Nephron (organoid): ENCODE data around the gene VTI1A.

Experiments used
- H3K27ac Mint-ChIP-seq, 3 experiments: 2 replicates each; pipeline ENCODE4 v1.8.0; 2020; ENCODE audit warnings: mixed read lengths in 3 of 3, mild to moderate bottlenecking in 2 of 3, moderate library complexity in 1 of 3
- H3K27me3 Mint-ChIP-seq: 2 replicates; pipeline ENCODE4 v1.8.0; 2021; ENCODE audit warnings: low read depth, mild to moderate bottlenecking, moderate library complexity, mixed read lengths
- H3K36me3 Mint-ChIP-seq: 2 replicates; pipeline ENCODE4 v1.8.0; 2020; ENCODE audit warnings: low read depth, mixed read lengths
- H3K4me1 Mint-ChIP-seq: 2 replicates; pipeline ENCODE4 v1.8.0; 2020; ENCODE audit warnings: mixed read lengths
- H3K4me3 Mint-ChIP-seq, 3 experiments: 2 replicates each; pipeline ENCODE4 v1.8.0; 2020; ENCODE audit warnings: mild to moderate bottlenecking in 3 of 3, mixed read lengths in 3 of 3, moderate library complexity in 2 of 3
- H3K9me3 Mint-ChIP-seq: 2 replicates; pipeline ENCODE4 v1.8.0; 2020; ENCODE audit warnings: mixed read lengths
- CTCF ChIP-seq, 3 experiments: fragments of 200-600 bp; sonication (generic); IDR thresholded peaks; one replicate each; pipeline ENCODE4 v1.5.0; 2021; ENCODE audit warnings: antibody characterized with exemption in 3 of 3; ENCODE audit not compliant: unreplicated experiment in 3 of 3

Gene VTI1A

GRCh38 chr10:112603062-112603461 is 156.0 kb downstream of the VTI1A start:
- peaks cover 3% of the 10 kb centered on the region for H3K9me3 Mint-ChIP-seq
- H3K27me3 Mint-ChIP-seq = no peaks in the 10 kb centered on the region
- no peak overlapping the region for H3K27ac Mint-ChIP-seq
- peaks cover 4% of the 10 kb centered on the region for H3K36me3 Mint-ChIP-seq
- H3K4me1 Mint-ChIP-seq = no peaks in the 10 kb centered on the region
- TF ChIP-seq CTCF (IDR thresholded peaks at IDR 0.05; ENCODE audit: unreplicated experiment in 3 of 3) = no peak
- no peak overlapping the region for H3K4me3 Mint-ChIP-seq

- H3K4me3 Mint-ChIP-seq = no peak overlapping the region
- TF ChIP-seq CTCF (IDR thresholded peaks at IDR 0.05; ENCODE audit: unreplicated experiment in 3 of 3) = no peak
- no peaks in the 10 kb centered on the region for H3K27me3 Mint-ChIP-seq
- no peaks in the 10 kb centered on the region for H3K9me3 Mint-ChIP-seq
- no peak overlapping the region for H3K27ac Mint-ChIP-seq
- no peaks in the 10 kb centered on the region for H3K36me3 Mint-ChIP-seq
- no peaks in the 10 kb centered on the region for H3K4me1 Mint-ChIP-seq
Measured at GRCh38 chr10:112605063-112605462, 158.0 kb downstream of the VTI1A start.

GRCh38 chr10:112607506-112607905 is 160.5 kb downstream of the VTI1A start:
- TF ChIP-seq CTCF (IDR thresholded peaks at IDR 0.05; ENCODE audit: unreplicated experiment in 3 of 3) = no peak
- Mint-ChIP-seq H3K27ac (no peak overlapping the region), H3K4me3 (no peak overlapping the region), H3K27me3 (no peaks in the 10 kb centered on the region), H3K4me1 (no peaks in the 10 kb centered on the region), H3K9me3 (no peaks in the 10 kb centered on the region), H3K36me3 (peaks cover 4% of the 10 kb centered on the region)

GRCh38 chr10:112613620-112614019 is 166.6 kb downstream of the VTI1A start:
- H3K27ac Mint-ChIP-seq = no peak overlapping the region
- no peaks in the 10 kb centered on the region for H3K27me3 Mint-ChIP-seq

GRCh38 chr10:112614072-112614471 is 167.1 kb downstream of the VTI1A start:
- no peaks in the 10 kb centered on the region for H3K27me3 Mint-ChIP-seq
- peaks cover 20% of the 10 kb centered on the region for H3K36me3 Mint-ChIP-seq
- H3K4me3 Mint-ChIP-seq = no peak overlapping the region
- H3K4me1 Mint-ChIP-seq = no peaks in the 10 kb centered on the region
- no peak overlapping the region for H3K27ac Mint-ChIP-seq
- TF ChIP-seq CTCF (IDR thresholded peaks at IDR 0.05; ENCODE audit: unreplicated experiment in 3 of 3) = no peak
- H3K9me3 Mint-ChIP-seq = peaks cover 15% of the 10 kb centered on the region

More at GRCh38 chr10:112613620-112614019, 166.6 kb downstream of the VTI1A start:
- no peak for TF ChIP-seq CTCF (IDR thresholded peaks at IDR 0.05; ENCODE audit: unreplicated experiment in 3 of 3)
- Mint-ChIP-seq H3K36me3 (peaks cover 20% of the 10 kb centered on the region), H3K4me1 (no peaks in the 10 kb centered on the region), H3K4me3 (no peak overlapping the region), H3K9me3 (peaks cover 15% of the 10 kb centered on the region)

GRCh38 chr10:112614586-112614985 is 167.6 kb downstream of the VTI1A start:
- Mint-ChIP-seq H3K9me3 (peaks cover 15% of the 10 kb centered on the region), H3K4me3 (no peak overlapping the region), H3K27me3 (no peaks in the 10 kb centered on the region), H3K4me1 (peaks cover 3% of the 10 kb centered on the region), H3K27ac (no peak overlapping the region), H3K36me3 (peaks cover 20% of the 10 kb centered on the region)
- no peak for TF ChIP-seq CTCF (IDR thresholded peaks at IDR 0.05; ENCODE audit: unreplicated experiment in 3 of 3)
